HG03571 (cell line): ENCODE measurements around the gene FANK1.

Experiments used
- ATAC-seq: cut with Tn5 transposase; IDR thresholded peaks from one replicate; pipeline ENCODE4 v1.9.1; 2021; ENCODE audit not compliant: unreplicated experiment

Gene FANK1

GRCh38 chr10:125985557-125986240 is 89.3 kb downstream of the FANK1 start:
- ATAC-seq = no peak

- no peak for ATAC-seq
Observed at GRCh38 chr10:125989791-125990190, 93.4 kb downstream of the FANK1 start.

GRCh38 chr10:125990974-125991373 is 94.6 kb downstream of the FANK1 start:
- ATAC-seq = no peak

- ATAC-seq = no peak
Observed at GRCh38 chr10:125991392-125991791, 95.0 kb downstream of the FANK1 start.

GRCh38 chr10:125992254-125992653 is 95.9 kb downstream of the FANK1 start:
- ATAC-seq = no peak

- ATAC-seq = no peak
Observed at GRCh38 chr10:125994601-125995000, 98.2 kb downstream of the FANK1 start.

GRCh38 chr10:125995726-125996304 is 99.5 kb downstream of the FANK1 start:
- ATAC-seq = no peak

GRCh38 chr10:125997586-125997985 is 101.2 kb downstream of the FANK1 start:
- ATAC-seq = no peak

- ATAC-seq = no peak
Observed at GRCh38 chr10:125999694-126000093, 103.3 kb downstream of the FANK1 start.

- no peak for ATAC-seq
Observed at GRCh38 chr10:126001576-126001975, 105.2 kb downstream of the FANK1 start.

- no peak for ATAC-seq
Observed at GRCh38 chr10:126004752-126005151, 108.4 kb downstream of the FANK1 start.

GRCh38 chr10:126006264-126006663 is 109.9 kb downstream of the FANK1 start:
- no peak for ATAC-seq

- ATAC-seq = no peak
Observed at GRCh38 chr10:126006906-126007305, 110.5 kb downstream of the FANK1 start.

GRCh38 chr10:126009650-126010049 is 113.3 kb downstream of the FANK1 start:
- ATAC-seq = no peak

- no peak for ATAC-seq
Observed at GRCh38 chr10:126011995-126012394, 115.6 kb downstream of the FANK1 start.

GRCh38 chr10:126012485-126012884 is 116.1 kb downstream of the FANK1 start:
- no peak for ATAC-seq

- ATAC-seq = no peak
Observed at GRCh38 chr10:126013489-126014281, 117.3 kb downstream of the FANK1 start.

GRCh38 chr10:126014309-126014708 is 117.9 kb downstream of the FANK1 start:
- ATAC-seq = no peak

GRCh38 chr10:126015413-126015812 is 119.0 kb downstream of the FANK1 start:
- ATAC-seq = no peak

- ATAC-seq = no peak
Observed at GRCh38 chr10:126016156-126016805, 119.9 kb downstream of the FANK1 start.

- ATAC-seq = no peak
Observed at GRCh38 chr10:126016882-126017281, 120.5 kb downstream of the FANK1 start.
